SK-N-SH (cell line): ENCODE measurements around the gene TRPC3. TPM values are rescaled to one million over a fixed set of nuclear protein-coding genes. Genes with fewer than 3 reads are reported as not detected.

Source experiments
- CTCF ChIA-PET: fragments of 300-600, 350-600 bp; formaldehyde crosslinking; extraction: SDS; loops from one replicate; lab custom pipeline; 2021; lab: Yijun Ruan, JAX
- POLR2A ChIA-PET: fragments of 350-600 bp; sonication (Branson Sonifier 250); formaldehyde crosslinking; extraction: SDS; loops from one replicate; lab custom pipeline; 2020; ENCODE audit warnings: antibody characterized with exemption, inconsistent platforms; lab: Yijun Ruan, JAX
- DNase-seq: peaks from one replicate; pipeline ENCODE4 v3.0.0; 2012
- H2AFZ ChIP-seq: fragments of 200-600 bp; sonication (generic); 2 replicates; pipeline ENCODE4 v1.8.1; 2016; ENCODE audit warnings: antibody characterized with exemption, mild to moderate bottlenecking, low read depth
- H3F3A ChIP-seq: fragments of 200-600 bp; sonication (generic); replicated peaks from 2 replicates; pipeline ENCODE3; 2016; ENCODE audit warnings: antibody characterized with exemption, mild to moderate bottlenecking; ENCODE audit not compliant: insufficient read depth
- H3K27ac ChIP-seq, 2 experiments: fragments of 200-500 bp in 1 of 2; fragments of 200-600 bp in 1 of 2; sonication (Bioruptor generic) in 1 of 2; sonication (generic), shearing (Covaris generic) in 1 of 2; 2 replicates each; pipeline versions ENCODE4 v1.5.1 to v1.6.1; 2014 to 2016; ENCODE audit warnings: low read depth in 2 of 2, inconsistent platforms in 1 of 2, low read length in 1 of 2, mild to moderate bottlenecking in 1 of 2, mixed read lengths in 1 of 2
- H3K27me3 ChIP-seq: fragments of 200-600 bp; sonication (generic), shearing (Covaris generic); 2 replicates; pipeline ENCODE4 v1.6.1; 2016; ENCODE audit warnings: mixed run types; ENCODE audit not compliant: insufficient read depth
- H3K36me3 ChIP-seq, 2 experiments: fragments of 200-500 bp in 1 of 2; fragments of 200-600 bp in 1 of 2; sonication (Bioruptor generic) in 1 of 2; sonication (generic) in 1 of 2; replicated peaks in 1 of 2; 2 replicates each; pipeline versions ENCODE3 to v1.5.1; 2014 to 2016; ENCODE audit warnings: low read length in 1 of 2, mild to moderate bottlenecking in 1 of 2; ENCODE audit not compliant: insufficient read depth in 2 of 2, control insufficient read depth in 1 of 2
- H3K4me1 ChIP-seq, 2 experiments: fragments of 200-500 bp in 1 of 2; fragments of 200-600 bp in 1 of 2; sonication (Bioruptor generic) in 1 of 2; sonication (generic), shearing (Covaris generic) in 1 of 2; 2 replicates each; pipeline versions ENCODE4 v1.5.1 to v1.6.1; 2014 to 2016; ENCODE audit warnings: low read depth in 1 of 2, low read length in 1 of 2, mixed run types in 1 of 2; ENCODE audit not compliant: insufficient read depth in 2 of 2, control insufficient read depth in 1 of 2
- H3K4me2 ChIP-seq: fragments of 200-600 bp; sonication (generic), shearing (Covaris generic); 2 replicates; pipeline ENCODE4 v1.6.1; 2017; ENCODE audit warnings: mixed run types
- H3K4me3 ChIP-seq, 2 experiments: fragments of 200-500 bp in 1 of 2; fragments of 200-600 bp in 1 of 2; sonication (Bioruptor generic) in 1 of 2; sonication (generic), shearing (Covaris generic) in 1 of 2; 2 replicates each; pipeline versions ENCODE4 v1.5.1 to v1.8.1; 2014 to 2016; ENCODE audit warnings: low read depth in 2 of 2, inconsistent platforms in 1 of 2, low read length in 1 of 2, mild to moderate bottlenecking in 1 of 2, mixed read lengths in 1 of 2, moderate library complexity in 1 of 2
- H3K79me2 ChIP-seq: fragments of 200-600 bp; sonication (generic); 2 replicates; pipeline ENCODE4 v1.8.1; 2017; ENCODE audit warnings: mild to moderate bottlenecking; ENCODE audit not compliant: insufficient read depth
- H3K9ac ChIP-seq: fragments of 200-600 bp; sonication (generic); 2 replicates; pipeline ENCODE4 v1.6.1; 2017; ENCODE audit warnings: mixed run types
- H3K9me2 ChIP-seq: fragments of 200-600 bp; sonication (generic); 2 replicates; pipeline ENCODE4 v1.6.1; 2017; ENCODE audit warnings: mixed run types
- H3K9me3 ChIP-seq: fragments of 200-600 bp; sonication (generic); 2 replicates; pipeline ENCODE4 v1.6.1; 2017; ENCODE audit warnings: mixed run types, mild to moderate bottlenecking, moderate library complexity
- H4K20me1 ChIP-seq: fragments of 200-600 bp; sonication (generic); 2 replicates; pipeline ENCODE4 v1.6.1; 2017; ENCODE audit warnings: mild to moderate bottlenecking, mixed run types; ENCODE audit not compliant: insufficient read depth
- EZH2phosphoT487 ChIP-seq: fragments of 200-600 bp; sonication (generic); IDR thresholded peaks from 2 replicates; pipeline ENCODE4 v1.6.1; 2017; ENCODE audit warnings: low read depth, mixed run types, mild to moderate bottlenecking, antibody characterized with exemption, moderate library complexity, borderline replicate concordance
- FOSL2 ChIP-seq: IDR thresholded peaks from 2 replicates; pipeline ENCODE4 v1.4.0; 2012; ENCODE audit warnings: low read depth, mild to moderate bottlenecking, moderate library complexity, borderline replicate concordance
- FOXJ3 ChIP-seq: sonication (generic); formaldehyde crosslinking; IDR thresholded peaks from 2 replicates; pipeline ENCODE4 v1.5.1; 2020; ENCODE audit warnings: mild to moderate bottlenecking, missing genetic modification reagents
- GATA2 ChIP-seq: sonication (generic); formaldehyde crosslinking; IDR thresholded peaks from 2 replicates; pipeline ENCODE4 v1.5.0; 2020; ENCODE audit warnings: mild to moderate bottlenecking, missing genetic modification reagents
- IRF3 ChIP-seq: fragments of 150-350 bp; IDR thresholded peaks from 2 replicates; pipeline ENCODE4 v1.6.1; 2016; ENCODE audit warnings: mild to moderate bottlenecking, low read depth, low read length
- MEF2A ChIP-seq: IDR thresholded peaks from 2 replicates; pipeline ENCODE4 v1.4.0; 2012; ENCODE audit warnings: low read depth, borderline replicate concordance
- MXI1 ChIP-seq: IDR thresholded peaks from 2 replicates; pipeline ENCODE4 v1.6.1; 2012; ENCODE audit warnings: mild to moderate bottlenecking, low read depth, low read length, improper control_type of control experiment
- POLR2AphosphoS5 ChIP-seq: IDR thresholded peaks from 2 replicates; pipeline ENCODE4 v1.6.1; 2012; ENCODE audit warnings: low read depth, low read length
- RCOR1 ChIP-seq: fragments of 150-350 bp; IDR thresholded peaks from 2 replicates; pipeline ENCODE4 v1.6.1; 2017; ENCODE audit warnings: antibody characterized with exemption, low read length
- REST ChIP-seq: IDR thresholded peaks from 2 replicates; pipeline ENCODE4 v1.6.1; 2012; ENCODE audit warnings: mild to moderate bottlenecking, low read depth, low read length, moderate library complexity
- RFX5 ChIP-seq: IDR thresholded peaks from 2 replicates; pipeline ENCODE4 v1.6.1; 2012; ENCODE audit warnings: mild to moderate bottlenecking, improper control_type of control experiment, low read length
- SIN3A ChIP-seq: IDR thresholded peaks from 2 replicates; pipeline ENCODE4 v1.6.1; 2012; ENCODE audit warnings: low read depth, mild to moderate bottlenecking, low read length, moderate library complexity, borderline replicate concordance
- USF1 ChIP-seq: IDR thresholded peaks from 2 replicates; pipeline ENCODE4 v1.4.0; 2012; ENCODE audit warnings: low read depth, borderline replicate concordance
- USF2 ChIP-seq: fragments of 150-350 bp; IDR thresholded peaks from 2 replicates; pipeline ENCODE4 v1.6.1; 2017; ENCODE audit warnings: antibody characterized with exemption, low read length, low read depth, borderline replicate concordance
- YY1 ChIP-seq: IDR thresholded peaks from 2 replicates; pipeline ENCODE4 v1.4.0; 2012; ENCODE audit warnings: low read depth, mild to moderate bottlenecking
- ZBTB33 ChIP-seq: IDR thresholded peaks from 2 replicates; pipeline ENCODE4 v1.4.0; 2012; ENCODE audit warnings: low read depth, borderline replicate concordance
- WGBS: methylation state at CpG from one replicate; pipeline ENCODE4 v1.1.6; 2017; ENCODE audit warnings: low lambda C conversion rate; 5-methylcytosine and 5-hydroxymethylcytosine counted together
- polyA plus RNA-seq, 3 experiments: library from polyadenylated mRNA; depleted of rRNA; stranded (reverse); fragments of >200 nt; gene quantifications; 2 replicates each; pipeline ENCODE4 v1.2.3, GENCODE V29; 2012

TRPC3 gene
- polyA plus RNA-seq, 1 of the 3 experiments (the other 2 are of a cell fraction) = not detected

GRCh38 chr4:121990489-121990888 is 38.6 kb upstream of the TRPC3 start:
- Histone ChIP-seq H3K36me3 (no peaks in the 10 kb centered on the region), H3K4me3 (no peak overlapping the region), H3K9me3 (no peaks in the 10 kb centered on the region), H3K4me2 (no peak overlapping the region), H3K4me1 (no peaks in the 10 kb centered on the region)
- POLR2A ChIA-PET = no interaction called here
- DNase-seq = no peak
- WGBS = 21% methylated on average over 6 of the region's 6 CpGs
- TF ChIP-seq FOSL2 (no peak), ZBTB33 (no peak), MEF2A (no peak), POLR2AphosphoS5 (no peak), REST (no peak), RFX5 (no peak), MXI1 (no peak), USF2 (no peak), FOXJ3 (CRISPR knock-in tag) (no peak), SIN3A (no peak), EZH2phosphoT487 (no peak), IRF3 (no peak), USF1 (no peak), GATA2 (CRISPR knock-in tag) (no peak), YY1 (no peak), RCOR1 (no peak)
- TF ChIP-seq, all 33 proteins: peak for 0
- Histone ChIP-seq H4K20me1 (no peaks in the 10 kb centered on the region), H3K27ac (no peak overlapping the region), H3K9me2 (no peaks in the 10 kb centered on the region), H3K79me2 (no peaks in the 10 kb centered on the region), H3K9ac (no peak overlapping the region), H3F3A (no peaks in the 10 kb centered on the region), H2AFZ (no peak overlapping the region), H3K27me3 (peaks cover 7% of the 10 kb centered on the region; the same call in 1 of the 2 replicates)
- CTCF ChIA-PET = interaction anchor here (1.0 to 1.7 kb wide), 3 partner anchors 13 to 586 kb away, joined by 3 to 5 read pairs (median 4); no protein-coding TSS in a partner anchor
